ENCODE data around the gene ATP6V1G1.

DNA sequence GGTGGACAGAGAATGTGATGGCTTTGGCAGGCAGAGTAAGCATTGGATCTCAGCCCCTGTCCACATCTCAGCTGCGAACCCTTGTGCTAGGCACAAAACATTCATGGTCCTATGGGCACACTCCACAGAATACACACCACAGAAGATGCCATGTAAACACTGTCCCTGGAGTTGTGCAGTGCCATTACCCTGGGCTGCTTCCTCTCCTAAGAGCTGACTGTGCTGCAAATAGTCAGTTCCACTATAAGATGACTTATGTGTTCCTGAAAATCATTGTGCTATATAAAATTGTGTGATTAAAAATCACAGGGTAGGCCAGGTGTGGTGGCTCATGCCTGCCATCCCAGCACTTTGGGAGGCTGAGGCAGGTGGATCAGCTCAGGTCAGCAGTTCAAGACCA lies 31.9 kb upstream of the ATP6V1G1 start:
- TF ChIP-seq, protein P1, sequence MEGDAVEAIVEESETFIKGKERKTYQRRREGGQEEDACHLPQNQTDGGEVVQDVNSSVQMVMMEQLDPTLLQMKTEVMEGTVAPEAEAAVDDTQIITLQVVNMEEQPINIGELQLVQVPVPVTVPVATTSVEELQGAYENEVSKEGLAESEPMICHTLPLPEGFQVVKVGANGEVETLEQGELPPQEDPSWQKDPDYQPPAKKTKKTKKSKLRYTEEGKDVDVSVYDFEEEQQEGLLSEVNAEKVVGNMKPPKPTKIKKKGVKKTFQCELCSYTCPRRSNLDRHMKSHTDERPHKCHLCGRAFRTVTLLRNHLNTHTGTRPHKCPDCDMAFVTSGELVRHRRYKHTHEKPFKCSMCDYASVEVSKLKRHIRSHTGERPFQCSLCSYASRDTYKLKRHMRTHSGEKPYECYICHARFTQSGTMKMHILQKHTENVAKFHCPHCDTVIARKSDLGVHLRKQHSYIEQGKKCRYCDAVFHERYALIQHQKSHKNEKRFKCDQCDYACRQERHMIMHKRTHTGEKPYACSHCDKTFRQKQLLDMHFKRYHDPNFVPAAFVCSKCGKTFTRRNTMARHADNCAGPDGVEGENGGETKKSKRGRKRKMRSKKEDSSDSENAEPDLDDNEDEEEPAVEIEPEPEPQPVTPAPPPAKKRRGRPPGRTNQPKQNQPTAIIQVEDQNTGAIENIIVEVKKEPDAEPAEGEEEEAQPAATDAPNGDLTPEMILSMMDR (IDR thresholded peaks at IDR 0.05): no peak
- no peak for TF ChIP-seq POLR2A (IDR thresholded peaks at IDR 0.05; ENCODE audit: low read depth)
